ENCODE results near the gene TTLL7. TPM values are rescaled to one million over a fixed set of nuclear protein-coding genes. Genes with fewer than 3 reads are reported as not detected.

The TTLL7 gene
- total RNA-seq, 4 donors from 2014 or later: 8.4 to 21.6 (median 12.0) TPM

- Histone ChIP-seq H3K27me3 (no peaks in the 10 kb centered on the region), H3K9me3 (no peaks in the 10 kb centered on the region), H3K36me3 (no peaks in the 10 kb centered on the region), H3K27ac (peak overlapping the region in 1 of 4 donors; percentile 39), H3K4me3 (no peak overlapping the region), H3K4me1 (peaks cover 0 to 28% (median 3%) of the 10 kb centered on the region in 4 donors)
- no peak for TF ChIP-seq CTCF (IDR thresholded peaks at IDR 0.05)
- no peak for DNase-seq (ENCODE audit: low spot score in 2 of 2)
These were observed 34.8 kb downstream of the TTLL7 start for GRCh38 chr1:83964153-83964552.

- peaks cover 0 to 28% (median 3%) of the 10 kb centered on the region in 4 donors for H3K4me1 ChIP-seq
- no peak overlapping the region for H3K27ac ChIP-seq
- H3K9me3 ChIP-seq: no peaks in the 10 kb centered on the region
- TF ChIP-seq EP300 (IDR thresholded peaks at IDR 0.05) (no peak), POLR2A (IDR thresholded peaks at IDR 0.05) (no peak), CTCF (IDR thresholded peaks at IDR 0.05) (no peak)
- no peak for DNase-seq (ENCODE audit: low spot score in 2 of 2)
- H3K27me3 ChIP-seq: no peaks in the 10 kb centered on the region
- H3K4me3 ChIP-seq: no peak overlapping the region
- H3K36me3 ChIP-seq: no peaks in the 10 kb centered on the region
- WGBS, 2 donors: 46 to 75% methylated on average over 2 of the region's 2 CpGs
These were observed 37.2 kb downstream of the TTLL7 start for GRCh38 chr1:83961571-83962295.

GRCh38 chr1:83960669-83961277, 38.2 kb downstream of the TTLL7 start:
- Histone ChIP-seq H3K4me3 (no peak overlapping the region), H3K27ac (peak overlapping the region in 1 of 4 donors; percentile 25), H3K36me3 (no peaks in the 10 kb centered on the region), H3K9me3 (no peaks in the 10 kb centered on the region), H3K4me1 (peaks cover 0 to 28% (median 3%) of the 10 kb centered on the region in 4 donors), H3K27me3 (no peaks in the 10 kb centered on the region)
- TF ChIP-seq POLR2A (IDR thresholded peaks at IDR 0.05) (no peak), EP300 (IDR thresholded peaks at IDR 0.05) (no peak)
- no peak for DNase-seq (ENCODE audit: low spot score in 2 of 2)

DNA sequence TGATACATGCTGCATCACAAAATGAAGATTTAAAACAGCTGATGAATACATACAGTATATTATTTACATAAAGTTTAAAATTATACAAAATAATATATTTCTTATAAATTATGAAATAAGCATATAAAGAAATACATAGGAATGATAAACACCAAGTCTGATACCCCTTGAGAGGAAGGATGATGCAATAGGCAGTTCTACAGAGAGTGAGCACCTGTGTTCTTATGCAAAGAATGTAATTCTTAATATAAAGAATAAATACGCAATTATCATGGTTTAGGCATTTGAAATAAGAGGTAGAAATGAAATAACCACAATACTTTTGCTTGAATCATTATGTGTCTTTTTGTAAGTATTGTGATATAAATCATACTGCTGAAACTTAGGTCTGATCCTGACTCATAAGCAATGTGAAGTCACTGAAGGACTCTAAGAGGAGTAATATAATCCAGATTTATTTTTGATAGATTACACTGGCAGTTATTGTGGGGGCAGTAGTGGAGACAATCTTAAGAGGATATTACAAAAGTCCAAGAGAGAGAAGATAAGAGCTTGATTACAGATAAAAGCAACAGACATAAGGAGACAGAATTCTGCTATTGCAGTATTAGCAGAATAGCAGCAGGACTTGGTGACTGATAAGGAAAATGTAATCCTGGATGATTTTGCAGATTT, 39.0 kb downstream of the TTLL7 start:
- Histone ChIP-seq H3K4me1 (peaks cover 0 to 28% (median 3%) of the 10 kb centered on the region in 4 donors), H3K27ac (peak overlapping the region in 1 of 4 donors; percentile 25), H3K9me3 (no peaks in the 10 kb centered on the region), H3K36me3 (no peaks in the 10 kb centered on the region), H3K4me3 (no peak overlapping the region), H3K27me3 (no peaks in the 10 kb centered on the region)
- TF ChIP-seq EP300 (IDR thresholded peaks at IDR 0.05) (no peak), POLR2A (IDR thresholded peaks at IDR 0.05) (no peak), CTCF (IDR thresholded peaks at IDR 0.05) (no peak)
- no peak for DNase-seq (ENCODE audit: low spot score in 2 of 2)
- WGBS, 2 donors: 91 to 92% methylated on average over 1 of the region's 1 CpG

DNA sequence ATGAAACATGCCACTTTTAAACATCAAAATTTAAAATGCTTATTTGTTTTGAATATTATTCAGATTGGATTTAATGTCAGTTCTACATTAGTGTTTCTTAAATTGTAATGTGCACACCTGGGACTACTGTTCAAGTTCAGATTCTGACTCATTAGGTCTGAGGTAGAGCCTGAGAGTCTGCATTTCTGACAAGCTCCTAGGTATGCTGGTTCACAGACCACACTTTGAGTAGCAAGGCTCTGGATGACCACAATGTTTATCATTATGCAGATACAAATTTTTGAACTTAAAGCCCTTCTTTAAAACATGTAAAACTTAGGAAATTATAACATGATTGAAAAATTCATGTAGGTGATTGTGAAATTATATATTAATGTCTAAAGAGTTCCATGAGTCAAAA, 40.2 kb downstream of the TTLL7 start:
- peaks cover 0 to 19% (median 3%) of the 10 kb centered on the region in 4 donors for H3K4me1 ChIP-seq
- no peak overlapping the region for H3K4me3 ChIP-seq
- DNase-seq (ENCODE audit: low spot score in 2 of 2): no peak
- no peak overlapping the region for H3K27ac ChIP-seq
- no peaks in the 10 kb centered on the region for H3K27me3 ChIP-seq
- no peaks in the 10 kb centered on the region for H3K9me3 ChIP-seq
- TF ChIP-seq CTCF (IDR thresholded peaks at IDR 0.05) (no peak), EP300 (IDR thresholded peaks at IDR 0.05) (no peak), POLR2A (IDR thresholded peaks at IDR 0.05) (no peak)
- H3K36me3 ChIP-seq: no peaks in the 10 kb centered on the region

Data from tibial nerve (tissue), 4 donors.